ENCODE measurements around the gene CAPZA3. TPM values are rescaled to one million over a fixed set of nuclear protein-coding genes. Genes with fewer than 3 reads are reported as not detected.

Gene CAPZA3
- not detected in 2 replicates for total RNA-seq

GRCh38 chr12:18737819-18738218 lies at the start of gene CAPZA3, which contains the start of gene PLCZ1:
Gene CAPZA3 (plus strand): TSS chr12:18738119. CDS start chr12:18738269, 150 bp downstream.
Gene PLCZ1 (minus strand): TSS chr12:18738012. CDS start chr12:18737371, 641 bp downstream.

Other genes with a start within 250 kb of the CAPZA3 start
- 0.33 TPM in 1 of 2 replicates, not detected in the other for gene PLCZ1, start 107 bp upstream of the CAPZA3 start, total RNA-seq